Right atrium auricular region (tissue), 2 donors: ENCODE data around the gene MARCHF3. TPM values are rescaled to one million over a fixed set of nuclear protein-coding genes. Genes with fewer than 3 reads are reported as not detected.

Source experiments
- DNase-seq: peaks from one replicate; pipeline ENCODE4 v3.0.0-alpha.2; 2019; ENCODE audit warnings: low spot score
- H3K27ac ChIP-seq, 2 donors: fragments of 200-600 bp; sonication (generic); 1 replicate in 1 of 2; 2 replicates in 1 of 2; pipeline ENCODE4 v1.5.1; 2016 to 2019
- H3K27me3 ChIP-seq, 2 donors: fragments of 200-600 bp; sonication (generic); one replicate each; pipeline versions ENCODE4 v1.5.1 to v1.6.0; 2017 to 2019
- H3K36me3 ChIP-seq: fragments of 200-600 bp; sonication (generic); one replicate; pipeline ENCODE4 v1.5.1; 2016
- H3K4me1 ChIP-seq, 2 donors: fragments of 200-600 bp; sonication (generic); one replicate each; pipeline versions ENCODE4 v1.5.1 to v1.6.0; 2017 to 2019
- H3K4me3 ChIP-seq, 2 donors: fragments of 200-600 bp; sonication (generic); 1 replicate in 1 of 2; 2 replicates in 1 of 2; pipeline ENCODE4 v1.5.1; 2017 to 2019; ENCODE audit warnings: mild to moderate bottlenecking in 1 of 2, moderate library complexity in 1 of 2
- H3K9me3 ChIP-seq, 2 donors: fragments of 200-600 bp; sonication (generic); one replicate each; pipeline ENCODE4 v1.5.1; 2019
- total RNA-seq, 2 donors: library from RNA; depleted of rRNA; stranded (reverse); fragments of >200 nt; gene quantifications; one replicate each; pipeline ENCODE4 v1.1.0, GENCODE V29; 2016
- TF ChIP-seq, protein P1 (sequence below), 2 donors: fragments of 200-600 bp; sonication (generic); IDR thresholded peaks; one replicate each; pipeline ENCODE4 v1.5.1; 2019; ENCODE audit warnings: antibody characterized with exemption in 2 of 2

MARCHF3 gene
- total RNA-seq, 2 donors from 2014 or later: 14.5 to 19.7 TPM

DNA sequence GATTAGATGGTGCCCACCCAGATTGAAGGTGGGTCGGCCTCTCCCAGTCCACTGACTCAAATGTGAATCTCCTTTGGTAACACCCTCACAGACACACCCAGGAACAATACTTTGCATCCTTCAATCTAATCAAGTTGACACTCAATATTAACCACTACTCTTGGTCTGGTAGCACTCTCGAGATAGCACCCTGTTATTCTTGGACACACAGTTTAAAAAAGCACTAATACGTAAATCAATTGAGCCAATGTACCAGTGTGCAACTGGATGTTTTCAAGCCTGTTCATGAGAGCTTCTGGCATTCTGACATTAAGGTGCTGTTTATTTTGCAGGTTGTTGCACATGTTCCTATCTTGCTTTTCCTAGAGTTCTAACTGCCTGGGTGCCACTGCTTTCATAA is 35.3 kb downstream of the MARCHF3 start:
- Histone ChIP-seq H3K36me3 (no peaks in the 10 kb centered on the region), H3K4me3 (no peak overlapping the region), H3K27ac (no peak overlapping the region), H3K4me1 (peaks cover 0 to 35% of the 10 kb centered on the region in 2 donors), H3K27me3 (no peaks in the 10 kb centered on the region), H3K9me3 (no peaks in the 10 kb centered on the region)
- TF ChIP-seq, protein P1, sequence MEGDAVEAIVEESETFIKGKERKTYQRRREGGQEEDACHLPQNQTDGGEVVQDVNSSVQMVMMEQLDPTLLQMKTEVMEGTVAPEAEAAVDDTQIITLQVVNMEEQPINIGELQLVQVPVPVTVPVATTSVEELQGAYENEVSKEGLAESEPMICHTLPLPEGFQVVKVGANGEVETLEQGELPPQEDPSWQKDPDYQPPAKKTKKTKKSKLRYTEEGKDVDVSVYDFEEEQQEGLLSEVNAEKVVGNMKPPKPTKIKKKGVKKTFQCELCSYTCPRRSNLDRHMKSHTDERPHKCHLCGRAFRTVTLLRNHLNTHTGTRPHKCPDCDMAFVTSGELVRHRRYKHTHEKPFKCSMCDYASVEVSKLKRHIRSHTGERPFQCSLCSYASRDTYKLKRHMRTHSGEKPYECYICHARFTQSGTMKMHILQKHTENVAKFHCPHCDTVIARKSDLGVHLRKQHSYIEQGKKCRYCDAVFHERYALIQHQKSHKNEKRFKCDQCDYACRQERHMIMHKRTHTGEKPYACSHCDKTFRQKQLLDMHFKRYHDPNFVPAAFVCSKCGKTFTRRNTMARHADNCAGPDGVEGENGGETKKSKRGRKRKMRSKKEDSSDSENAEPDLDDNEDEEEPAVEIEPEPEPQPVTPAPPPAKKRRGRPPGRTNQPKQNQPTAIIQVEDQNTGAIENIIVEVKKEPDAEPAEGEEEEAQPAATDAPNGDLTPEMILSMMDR (IDR thresholded peaks at IDR 0.05): no peak
- no peak for DNase-seq

DNA sequence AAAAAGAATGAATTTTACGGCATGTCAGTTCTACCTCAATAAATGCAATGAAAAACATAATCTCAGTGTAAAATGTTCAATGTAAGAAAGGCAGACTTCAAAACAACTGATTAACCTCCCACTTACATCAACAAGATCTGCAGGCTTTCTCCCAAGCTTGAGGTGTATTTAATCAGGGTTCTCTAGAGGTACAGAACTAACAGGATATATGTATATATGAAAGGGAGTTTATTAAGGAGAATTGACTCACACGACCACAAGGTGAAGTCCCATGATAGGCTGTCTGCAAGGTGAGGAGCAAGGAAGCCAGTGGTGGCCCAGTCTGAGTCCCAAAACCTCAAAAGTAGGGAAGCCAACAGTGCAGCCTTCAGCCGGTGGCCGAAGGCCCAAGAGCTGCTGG is 35.9 kb downstream of the MARCHF3 start:
- Histone ChIP-seq H3K9me3 (no peaks in the 10 kb centered on the region), H3K27ac (no peak overlapping the region), H3K4me1 (peaks cover 0 to 35% of the 10 kb centered on the region in 2 donors), H3K27me3 (no peaks in the 10 kb centered on the region), H3K36me3 (no peaks in the 10 kb centered on the region), H3K4me3 (no peak overlapping the region)
- TF ChIP-seq, protein P1 (IDR thresholded peaks at IDR 0.05): no peak
- no peak for DNase-seq

DNA sequence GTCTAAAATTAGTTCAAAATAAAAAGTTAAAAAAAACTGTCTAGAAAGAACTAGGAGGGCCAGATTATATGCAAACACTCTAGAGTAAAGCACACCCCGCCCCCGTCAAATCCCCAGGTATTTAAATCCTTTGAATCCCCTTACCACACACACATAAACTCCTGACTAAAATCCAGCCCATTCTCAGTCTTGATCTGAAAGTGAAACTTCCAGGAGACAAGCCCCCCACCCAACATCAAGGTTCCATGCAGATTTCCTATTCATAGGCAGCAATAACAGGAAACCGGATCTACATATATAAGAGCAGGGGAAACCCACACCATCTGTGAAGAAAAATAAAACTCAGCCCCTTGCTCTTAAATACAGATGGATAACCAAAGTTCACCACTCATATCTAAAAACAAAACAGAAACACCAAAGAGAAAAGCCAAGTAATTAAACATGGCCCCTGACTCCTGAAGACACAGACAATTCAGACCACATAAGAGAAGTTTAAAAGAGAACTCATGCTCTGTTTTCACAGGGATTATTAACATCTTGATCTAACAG is 42.3 kb downstream of the MARCHF3 start:
- TF ChIP-seq, protein P1 (IDR thresholded peaks at IDR 0.05): no peak
- Histone ChIP-seq H3K4me1 (peaks cover 0 to 14% of the 10 kb centered on the region in 2 donors), H3K36me3 (no peaks in the 10 kb centered on the region), H3K4me3 (no peak overlapping the region), H3K27me3 (no peaks in the 10 kb centered on the region), H3K27ac (no peak overlapping the region), H3K9me3 (no peaks in the 10 kb centered on the region)
- no peak for DNase-seq

DNA sequence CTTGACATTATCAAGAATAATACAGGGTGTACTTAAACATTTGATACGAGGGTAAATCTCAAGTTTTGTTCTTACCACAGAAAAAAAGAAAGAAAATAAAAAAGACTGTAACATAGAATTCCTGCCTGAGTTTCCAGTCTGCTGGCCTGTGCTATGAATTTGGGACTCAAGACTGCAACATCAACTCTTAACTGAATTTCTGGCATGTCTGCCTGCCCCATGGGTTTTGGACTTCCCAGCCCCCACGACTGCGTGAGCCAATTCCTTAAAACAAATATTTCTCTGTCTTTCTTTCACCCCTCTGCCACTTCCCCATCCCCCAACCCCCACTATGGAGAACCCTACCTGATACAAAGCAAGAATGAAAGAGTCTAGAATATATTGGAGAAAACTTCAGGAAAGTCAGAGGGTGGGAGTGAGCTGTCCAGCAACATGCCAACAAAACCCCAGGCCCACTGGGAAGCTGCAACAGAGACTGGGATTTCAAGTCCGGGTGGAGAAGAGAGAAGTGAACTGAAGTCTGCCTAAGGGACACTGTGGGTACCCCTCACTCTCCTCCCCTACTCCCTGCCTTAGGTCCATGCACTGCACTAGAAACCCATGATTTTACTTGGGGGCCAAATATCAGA is 43.0 kb downstream of the MARCHF3 start:
- DNase-seq: no peak
- peaks cover 0 to 21% of the 10 kb centered on the region in 2 donors for H3K4me1 ChIP-seq
- no peaks in the 10 kb centered on the region for H3K36me3 ChIP-seq
- no peak overlapping the region for H3K27ac ChIP-seq
- H3K9me3 ChIP-seq: no peaks in the 10 kb centered on the region
- H3K27me3 ChIP-seq: no peaks in the 10 kb centered on the region
- no peak overlapping the region for H3K4me3 ChIP-seq
- TF ChIP-seq, protein P1 (IDR thresholded peaks at IDR 0.05): no peak

DNA sequence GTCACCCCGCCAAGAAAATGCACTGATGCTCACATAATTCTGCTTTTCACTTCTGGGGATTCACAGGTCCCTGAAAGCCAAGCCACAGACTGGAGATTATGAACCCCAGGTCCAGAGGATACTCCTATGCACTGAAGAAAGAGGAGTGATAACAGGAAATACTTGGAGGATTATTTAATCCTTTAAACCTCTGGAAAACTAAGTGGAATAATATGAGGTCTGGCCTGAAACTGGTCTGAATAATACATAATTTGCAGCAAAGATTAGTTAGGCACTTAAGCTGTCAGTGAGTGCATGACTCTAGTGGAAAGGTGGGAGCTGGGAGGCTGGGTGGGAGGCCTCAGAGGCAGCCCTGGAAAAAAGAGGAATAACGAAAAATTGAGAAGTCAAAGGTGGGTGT is 45.7 kb downstream of the MARCHF3 start:
- no peaks in the 10 kb centered on the region for H3K27me3 ChIP-seq
- H3K9me3 ChIP-seq: no peaks in the 10 kb centered on the region
- H3K27ac ChIP-seq: no peak overlapping the region
- no peak for DNase-seq
- peaks cover 0 to 28% of the 10 kb centered on the region in 2 donors for H3K4me1 ChIP-seq
- no peaks in the 10 kb centered on the region for H3K36me3 ChIP-seq
- no peak overlapping the region for H3K4me3 ChIP-seq
- TF ChIP-seq, protein P1 (IDR thresholded peaks at IDR 0.05): no peak

DNA sequence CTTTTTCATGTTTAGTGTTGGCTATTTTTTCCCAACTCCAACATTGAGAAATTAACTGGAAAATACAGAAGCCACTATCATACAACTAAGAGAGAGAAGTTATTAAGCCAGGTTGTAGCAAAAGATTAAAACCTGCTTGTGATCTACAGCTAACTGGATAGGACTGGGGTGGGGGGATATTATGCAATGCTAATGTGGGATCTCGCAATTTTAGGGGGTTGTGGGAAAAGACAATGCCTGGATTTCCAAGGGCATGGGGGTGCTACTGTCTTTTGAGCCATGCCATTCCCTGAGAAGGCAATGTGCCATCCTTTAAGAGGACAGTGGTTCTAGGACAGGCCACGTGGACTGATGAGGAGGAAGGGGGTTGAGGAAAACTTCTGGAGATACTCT is 46.5 kb downstream of the MARCHF3 start:
- Histone ChIP-seq H3K4me3 (no peak overlapping the region), H3K36me3 (no peaks in the 10 kb centered on the region), H3K27ac (peak overlapping the region; percentile 53 to 67), H3K27me3 (no peaks in the 10 kb centered on the region), H3K4me1 (peaks cover 0 to 28% of the 10 kb centered on the region in 2 donors), H3K9me3 (no peaks in the 10 kb centered on the region)
- TF ChIP-seq, protein P1 (IDR thresholded peaks at IDR 0.05): no peak
- no peak for DNase-seq
